ENCODE results near the gene MRE11.
"Not testable (repeated sequence)": the region's sequence is repeated elsewhere in the genome, so short reads cannot be mapped to it uniquely, and the experiment has no call there.

MRE11 gene

GRCh38 chr11:94418123-94418765 is 75.4 kb downstream of the MRE11 start:
- FAIRE-seq: no peak

DNA sequence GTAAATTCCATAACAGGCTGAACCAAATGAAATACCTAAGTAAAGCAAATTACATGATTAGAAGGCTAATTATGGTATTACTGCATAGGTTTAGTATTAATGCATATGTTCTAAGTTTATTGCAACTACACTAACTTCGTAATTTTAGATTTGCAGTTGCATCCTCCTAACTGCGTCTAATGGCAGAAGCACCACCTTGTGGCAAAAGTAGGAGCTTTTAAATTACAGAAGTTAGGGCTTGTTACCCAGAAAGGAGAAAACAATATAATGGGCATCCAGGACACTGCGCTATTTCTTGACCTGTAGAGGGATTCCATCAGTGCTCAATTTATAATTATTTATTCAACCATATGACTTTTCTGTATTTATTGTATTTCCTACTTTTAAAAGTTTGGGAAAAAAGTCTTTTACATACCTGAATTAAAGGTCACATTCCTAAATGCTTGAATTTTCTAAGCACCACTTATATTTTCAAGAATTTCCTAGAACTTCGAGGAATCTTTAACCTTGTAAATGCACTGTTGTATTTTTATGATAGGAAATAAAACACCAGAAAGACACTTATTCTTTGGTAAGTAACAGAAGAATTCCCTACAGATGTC is 76.2 kb downstream of the MRE11 start:
- no peak for FAIRE-seq

- no peak for FAIRE-seq
These were observed 88.4 kb downstream of the MRE11 start for GRCh38 chr11:94405062-94405833.

GRCh38 chr11:94402355-94402754 is 91.3 kb downstream of the MRE11 start:
- FAIRE-seq: no peak

- FAIRE-seq: no peak
These were observed 91.8 kb downstream of the MRE11 start for GRCh38 chr11:94401773-94402265.

DNA sequence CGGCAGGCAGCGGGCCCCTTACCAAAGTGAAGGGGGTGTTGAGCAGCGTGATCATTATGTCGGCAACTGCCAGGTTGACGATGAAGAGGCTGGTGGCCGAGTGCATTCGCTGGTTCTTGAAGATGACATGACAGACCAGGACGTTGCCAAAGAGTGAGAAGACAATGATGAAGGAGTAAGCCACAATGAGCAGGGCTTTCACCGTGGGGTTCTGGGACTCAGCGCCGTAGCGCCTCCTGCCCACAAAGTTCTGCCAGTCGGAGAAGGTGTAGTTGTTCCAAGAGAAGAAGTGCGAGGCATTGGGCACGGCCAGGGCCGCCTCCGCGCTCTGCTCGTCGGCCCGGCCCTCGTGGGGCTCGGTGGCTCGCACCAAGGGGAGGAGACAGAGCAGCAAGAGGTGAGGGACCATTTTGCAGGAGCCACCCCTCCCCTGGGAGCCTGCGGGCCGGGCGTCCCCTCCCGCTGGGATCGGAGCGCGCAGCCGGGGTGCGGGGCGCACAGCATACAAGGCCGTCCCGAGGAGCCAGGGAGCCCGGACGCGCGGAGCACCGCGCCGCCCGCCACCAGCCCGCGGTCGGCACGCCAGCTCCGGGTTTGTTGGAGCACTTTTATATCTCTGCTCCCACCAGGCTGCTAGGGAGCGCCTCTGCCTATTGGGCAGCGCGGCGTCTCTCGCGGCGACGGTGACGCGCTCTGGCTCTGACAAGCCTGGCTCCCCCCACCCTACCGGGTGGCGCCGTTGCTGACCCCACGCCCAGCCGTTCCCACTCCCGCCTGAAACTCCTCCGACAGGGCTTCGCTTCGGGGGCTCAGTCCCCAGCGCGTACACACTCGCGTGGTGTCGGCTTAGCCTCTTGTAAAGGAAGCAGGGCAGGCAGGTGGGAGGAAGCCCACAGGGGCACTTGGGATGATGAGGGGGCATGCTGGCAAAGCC is 92.5 kb downstream of the MRE11 start, which contains the start of gene GPR83:
Gene GPR83, minus strand, starts transcription at position 581 of the 934 bp plus-strand sequence. Its CDS starts 172 bp downstream, at position 409.
- FAIRE-seq: no peak

GRCh38 chr11:94400457-94400838 is 93.2 kb downstream of the MRE11 start:
- no peak for FAIRE-seq

- no peak for FAIRE-seq
These were observed 93.6 kb downstream of the MRE11 start for GRCh38 chr11:94400050-94400449.

GRCh38 chr11:94398101-94398500 is 95.5 kb downstream of the MRE11 start:
- no peak for FAIRE-seq

GRCh38 chr11:94396282-94396681 is 97.4 kb downstream of the MRE11 start:
- no peak for FAIRE-seq

DNA sequence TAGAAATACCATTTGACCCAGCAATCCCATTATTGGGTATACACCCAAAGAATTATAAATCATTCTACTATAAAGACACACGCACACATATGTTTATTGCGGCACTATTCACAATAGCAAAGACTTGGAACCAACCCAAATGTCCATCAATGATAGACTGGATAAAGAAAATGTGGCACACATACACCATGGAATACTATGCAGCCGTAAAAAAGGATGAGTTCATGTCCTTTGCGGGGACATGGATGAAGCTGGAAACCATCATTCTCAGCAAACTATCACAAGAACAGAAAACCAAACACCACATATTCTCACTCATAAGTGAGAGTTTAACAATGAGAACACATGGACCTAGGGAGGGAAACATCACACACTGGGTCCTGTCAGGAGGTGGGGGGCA is 101.7 kb downstream of the MRE11 start:
- not testable (repeated sequence) for FAIRE-seq

DNA sequence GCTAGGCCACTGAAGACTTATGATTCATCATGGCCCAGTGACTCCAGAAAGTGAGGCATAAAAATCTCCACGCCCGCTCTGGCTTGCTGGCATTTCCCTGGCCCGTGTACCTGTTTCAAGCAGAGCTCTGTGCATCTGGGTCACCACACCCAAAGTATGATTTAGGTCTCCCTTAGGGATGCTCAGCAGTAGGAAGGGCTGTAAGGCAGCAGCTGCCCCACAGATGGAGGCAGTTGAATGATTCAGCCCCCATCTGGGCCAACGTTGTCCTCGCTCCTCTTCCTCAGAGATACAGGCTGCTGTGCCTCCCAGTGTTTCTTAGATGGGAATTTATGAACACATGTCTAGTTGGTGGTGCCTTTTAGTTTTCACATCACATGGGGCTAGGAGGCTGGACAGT is 114.0 kb downstream of the MRE11 start:
- FAIRE-seq: no peak

- FAIRE-seq: no peak
These were observed 116.8 kb downstream of the MRE11 start for GRCh38 chr11:94376841-94377240.

DNA sequence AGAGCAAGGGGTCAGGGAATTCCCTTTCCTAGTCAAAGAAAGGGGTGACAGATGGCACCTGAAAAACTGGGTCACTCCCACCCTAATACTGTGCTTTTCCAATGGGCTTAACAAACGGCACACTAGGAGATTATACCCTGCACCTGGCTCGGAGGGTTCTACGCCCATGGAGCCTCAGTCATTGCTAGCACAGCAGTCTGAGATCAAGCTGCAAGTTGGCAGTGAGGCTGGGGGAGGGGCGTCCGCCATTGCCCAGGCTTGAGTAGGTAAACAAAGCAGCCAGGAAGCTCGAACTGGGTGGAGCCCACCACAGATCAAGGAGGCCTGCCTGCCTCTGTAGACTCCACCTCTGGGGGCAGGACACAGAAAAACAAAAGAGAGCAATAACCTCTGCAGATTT is 123.1 kb downstream of the MRE11 start:
- FAIRE-seq: not testable (repeated sequence)

Data from colon (tissue), 2 donors.